Ovary (tissue), 3 donors: ENCODE results near the gene RECQL5.

Source experiments
- EP300 ChIP-seq: sonication (generic); formaldehyde crosslinking; IDR thresholded peaks from one replicate; pipeline ENCODE4 v1.6.1; 2017; ENCODE audit warnings: antibody characterized with exemption
- TF ChIP-seq, protein P1 (sequence below), 3 donors: fragments of 450-650 bp in 2 of 3; fragments of 200-600 bp in 1 of 3; IDR thresholded peaks; one replicate each; pipeline versions ENCODE4 v1.5.1 to v1.8.0; 2016 to 2022; ENCODE audit warnings: antibody characterized with exemption in 3 of 3, mild to moderate bottlenecking in 1 of 3
- donor health status: DM: no; HTN: no; CAD: no.

DNA sequence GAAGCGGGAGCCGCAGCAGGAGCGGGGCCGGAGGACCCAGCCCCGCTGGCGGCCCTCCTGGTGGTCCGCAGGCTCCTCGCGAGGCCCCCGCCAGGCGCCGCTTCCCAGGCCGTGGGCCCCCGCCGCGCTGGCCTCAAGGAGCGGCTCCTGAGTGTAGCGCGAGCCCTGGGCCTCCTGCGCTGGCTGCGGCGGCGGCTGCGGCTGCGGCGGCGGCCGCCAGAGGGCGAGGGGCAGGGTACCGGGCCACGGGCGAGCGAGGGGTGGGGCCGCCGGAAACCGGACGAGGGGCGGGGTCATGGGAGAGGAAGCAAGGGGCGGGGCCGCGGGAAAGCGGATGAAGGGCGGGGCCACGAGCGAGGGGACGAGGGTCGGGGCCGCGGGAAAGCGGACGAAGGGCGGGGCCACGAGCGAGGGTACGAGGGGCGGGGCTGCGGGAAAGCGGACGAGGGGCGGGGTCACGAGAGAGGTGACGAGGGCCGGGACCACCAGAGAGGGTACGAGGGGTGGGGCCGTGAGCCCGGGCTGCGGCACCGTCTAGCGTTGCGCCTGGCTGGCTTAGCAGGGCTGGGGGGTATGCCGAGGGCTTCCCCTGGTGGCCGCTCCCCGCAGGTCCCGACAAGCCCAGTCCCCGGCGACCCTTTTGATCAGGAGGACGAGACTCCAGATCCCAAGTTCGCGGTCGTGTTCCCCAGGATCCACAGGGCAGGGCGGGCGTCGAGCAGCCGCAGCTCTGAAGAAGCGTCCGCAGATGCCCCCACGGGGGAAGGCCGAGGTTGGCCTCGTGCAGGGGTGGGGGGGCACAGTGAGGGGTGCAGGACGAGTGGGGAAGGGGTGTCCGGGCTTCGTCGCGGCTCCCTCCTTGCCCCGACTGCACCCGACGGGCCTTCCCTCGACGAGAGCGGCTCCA is 77.7 kb downstream of the RECQL5 start:
- TF ChIP-seq, protein P1, sequence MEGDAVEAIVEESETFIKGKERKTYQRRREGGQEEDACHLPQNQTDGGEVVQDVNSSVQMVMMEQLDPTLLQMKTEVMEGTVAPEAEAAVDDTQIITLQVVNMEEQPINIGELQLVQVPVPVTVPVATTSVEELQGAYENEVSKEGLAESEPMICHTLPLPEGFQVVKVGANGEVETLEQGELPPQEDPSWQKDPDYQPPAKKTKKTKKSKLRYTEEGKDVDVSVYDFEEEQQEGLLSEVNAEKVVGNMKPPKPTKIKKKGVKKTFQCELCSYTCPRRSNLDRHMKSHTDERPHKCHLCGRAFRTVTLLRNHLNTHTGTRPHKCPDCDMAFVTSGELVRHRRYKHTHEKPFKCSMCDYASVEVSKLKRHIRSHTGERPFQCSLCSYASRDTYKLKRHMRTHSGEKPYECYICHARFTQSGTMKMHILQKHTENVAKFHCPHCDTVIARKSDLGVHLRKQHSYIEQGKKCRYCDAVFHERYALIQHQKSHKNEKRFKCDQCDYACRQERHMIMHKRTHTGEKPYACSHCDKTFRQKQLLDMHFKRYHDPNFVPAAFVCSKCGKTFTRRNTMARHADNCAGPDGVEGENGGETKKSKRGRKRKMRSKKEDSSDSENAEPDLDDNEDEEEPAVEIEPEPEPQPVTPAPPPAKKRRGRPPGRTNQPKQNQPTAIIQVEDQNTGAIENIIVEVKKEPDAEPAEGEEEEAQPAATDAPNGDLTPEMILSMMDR (IDR thresholded peaks at IDR 0.05): peak in 2 of 3 donors; percentile 87 to 97
- no peak for TF ChIP-seq EP300
